GM18909 (cell line): ENCODE results near the gene PRPF31.

Experiments used
- ATAC-seq: cut with Tn5 transposase; IDR thresholded peaks from one replicate; pipeline ENCODE4 v1.9.1; 2021; ENCODE audit warnings: mild to moderate bottlenecking; ENCODE audit not compliant: unreplicated experiment, poor library complexity

Gene PRPF31

DNA sequence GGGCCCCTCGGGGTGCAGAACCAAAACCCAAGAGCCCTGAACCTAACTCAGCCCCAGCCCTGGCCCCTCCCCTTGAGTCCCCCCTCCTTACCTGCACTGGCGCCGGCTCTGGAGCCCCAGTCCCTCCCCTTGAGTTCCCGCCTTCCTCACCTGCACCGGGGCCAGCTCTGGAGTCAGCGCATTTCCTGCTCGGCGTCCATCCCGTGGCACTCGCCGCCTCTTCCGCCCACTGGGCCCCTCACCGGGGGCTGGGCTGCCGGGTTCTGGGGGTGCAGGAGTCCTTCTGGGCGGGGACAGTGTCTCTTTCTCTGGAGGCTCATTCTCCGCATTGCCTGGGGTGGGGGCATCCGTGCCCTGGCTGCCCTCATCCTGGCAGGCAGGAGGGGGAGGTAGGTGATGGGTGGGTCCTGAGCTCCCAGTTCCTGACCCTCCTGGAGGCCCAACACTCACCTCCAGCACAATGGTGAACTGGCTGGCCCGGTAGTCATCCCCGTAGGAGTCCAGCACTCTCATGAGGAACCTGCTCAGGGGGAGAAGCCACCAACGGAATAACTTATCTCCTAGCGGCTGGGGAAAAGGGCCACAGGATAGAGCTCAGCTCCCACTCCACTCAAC, 7.6 kb upstream of the PRPF31 start:
- ATAC-seq = no peak

DNA sequence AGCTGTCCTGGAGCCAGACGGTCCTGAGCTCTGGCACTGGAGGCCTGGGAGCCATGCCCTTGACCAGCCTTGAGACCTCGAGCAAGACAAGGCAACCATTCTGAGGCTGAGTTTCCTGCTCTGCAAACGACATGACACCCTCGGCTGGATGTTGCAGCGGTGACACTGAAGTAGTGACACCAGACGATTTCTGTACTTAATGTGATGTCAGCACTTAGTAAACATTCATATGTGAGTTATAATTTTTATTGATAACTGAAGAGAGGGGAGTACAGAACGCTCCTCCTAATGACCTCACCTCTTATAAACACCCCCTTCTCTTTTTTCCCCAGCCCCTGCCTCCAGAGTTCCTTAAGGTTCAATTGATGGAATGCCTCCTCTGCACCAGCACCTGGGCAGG, 7.1 kb upstream of the PRPF31 start:
- no peak for ATAC-seq

DNA sequence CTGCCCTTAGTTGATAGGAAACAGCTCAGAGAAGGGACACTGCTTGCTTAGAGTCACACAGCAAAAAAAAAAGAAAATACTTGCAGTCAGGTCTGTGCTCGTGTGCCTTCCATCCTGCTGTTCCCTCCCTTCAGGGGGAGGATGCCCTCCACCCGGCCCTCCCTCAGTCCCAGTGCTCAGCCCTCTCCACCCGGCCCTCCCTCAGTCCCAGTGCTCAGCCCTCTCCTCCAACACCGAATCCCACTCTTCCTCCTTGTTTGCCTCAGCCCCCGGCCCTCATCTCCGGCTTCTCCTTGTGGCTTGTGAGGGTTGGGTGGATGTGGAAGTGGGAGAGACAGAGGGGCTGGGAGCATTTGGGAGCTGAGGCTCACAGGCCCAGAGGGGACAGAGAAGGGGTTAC, 5.9 kb upstream of the PRPF31 start:
- ATAC-seq = no peak

DNA sequence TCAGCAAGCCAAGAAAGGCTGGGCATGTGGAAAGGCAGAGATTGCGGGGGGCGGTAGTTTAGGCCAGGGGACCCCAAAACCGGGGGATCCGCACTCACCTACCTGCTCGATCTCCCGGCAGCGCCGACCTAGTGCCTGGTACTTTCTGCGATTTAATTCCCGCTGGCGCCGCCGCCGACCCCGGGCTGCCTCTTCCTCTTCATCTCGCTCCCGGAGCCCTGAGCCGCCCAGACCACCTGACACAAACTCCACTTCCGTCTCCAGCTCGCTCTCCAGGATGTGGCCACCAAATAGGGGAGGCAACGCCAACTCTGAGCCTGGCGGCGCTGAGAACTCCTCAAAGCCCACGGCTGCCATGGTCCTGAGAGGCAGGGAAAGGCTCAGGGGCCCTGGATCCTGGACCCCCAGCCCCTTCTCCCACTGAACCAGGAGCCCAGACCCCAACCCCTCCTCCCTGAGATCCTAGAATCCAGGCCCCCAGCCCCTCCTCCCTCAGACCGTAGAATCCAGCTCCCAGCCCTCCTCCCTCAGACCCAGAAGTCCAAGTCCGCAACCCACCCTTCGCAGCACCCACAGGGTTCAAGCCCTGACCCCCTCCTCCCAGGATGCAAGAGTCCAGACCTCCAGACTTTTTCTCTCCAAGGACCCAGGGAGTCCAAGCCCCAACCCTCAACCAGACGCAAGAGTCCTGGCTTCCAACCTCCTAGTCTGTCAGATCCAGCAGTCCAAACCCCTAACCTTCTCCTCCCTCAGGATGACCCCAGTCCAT, 1.0 kb upstream of the PRPF31 start:
- peak; percentile 2 for ATAC-seq

DNA sequence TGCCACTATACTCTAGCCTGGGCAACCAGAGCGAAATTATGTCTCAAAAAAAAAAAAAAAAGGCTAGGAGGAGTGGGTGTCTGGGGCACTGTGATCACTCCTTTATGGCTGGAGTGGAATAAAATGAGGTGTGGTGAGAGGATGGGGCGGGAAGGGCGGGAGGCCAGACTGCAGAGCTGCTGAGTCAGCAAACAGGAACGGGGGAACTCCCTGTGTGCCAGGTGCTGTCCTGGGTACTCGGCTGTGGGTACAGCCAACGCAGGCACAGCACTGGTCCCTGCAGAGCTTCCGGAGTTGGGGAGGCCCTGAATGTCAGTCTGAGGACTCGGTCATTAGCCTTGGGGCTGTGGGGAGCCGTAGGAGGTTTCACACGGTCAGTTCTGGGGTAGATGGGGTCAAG, 5.7 kb downstream of the PRPF31 start:
- ATAC-seq = no peak

DNA sequence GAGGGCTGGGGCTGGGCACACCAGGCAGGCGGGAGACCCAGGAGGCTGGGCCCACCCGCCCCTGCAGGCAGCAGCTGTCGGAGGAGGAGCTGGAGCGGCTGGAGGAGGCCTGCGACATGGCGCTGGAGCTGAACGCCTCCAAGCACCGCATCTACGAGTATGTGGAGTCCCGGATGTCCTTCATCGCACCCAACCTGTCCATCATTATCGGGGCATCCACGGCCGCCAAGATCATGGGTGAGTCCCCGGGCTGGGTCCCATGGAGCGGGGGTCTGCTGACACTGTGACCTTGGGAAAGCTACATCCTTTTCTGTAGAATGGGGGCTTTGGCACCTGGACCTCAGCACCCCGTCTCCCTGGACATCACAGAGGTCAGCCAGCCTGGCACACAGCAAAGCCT, 8.1 kb downstream of the PRPF31 start:
- ATAC-seq = no peak

DNA sequence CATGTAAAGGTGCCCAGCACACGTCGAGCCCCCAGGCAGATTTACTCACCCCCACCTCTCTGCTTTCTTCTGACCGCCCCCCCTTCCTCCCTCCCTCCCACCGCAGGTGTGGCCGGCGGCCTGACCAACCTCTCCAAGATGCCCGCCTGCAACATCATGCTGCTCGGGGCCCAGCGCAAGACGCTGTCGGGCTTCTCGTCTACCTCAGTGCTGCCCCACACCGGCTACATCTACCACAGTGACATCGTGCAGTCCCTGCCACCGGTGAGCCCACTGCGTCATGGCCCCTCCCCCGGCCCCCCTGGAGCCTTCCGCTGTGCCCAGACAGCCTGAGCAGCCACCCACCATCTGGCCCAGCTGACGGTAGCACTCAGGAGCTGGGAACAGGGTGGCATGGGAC, 8.8 kb downstream of the PRPF31 start:
- ATAC-seq = no peak

DNA sequence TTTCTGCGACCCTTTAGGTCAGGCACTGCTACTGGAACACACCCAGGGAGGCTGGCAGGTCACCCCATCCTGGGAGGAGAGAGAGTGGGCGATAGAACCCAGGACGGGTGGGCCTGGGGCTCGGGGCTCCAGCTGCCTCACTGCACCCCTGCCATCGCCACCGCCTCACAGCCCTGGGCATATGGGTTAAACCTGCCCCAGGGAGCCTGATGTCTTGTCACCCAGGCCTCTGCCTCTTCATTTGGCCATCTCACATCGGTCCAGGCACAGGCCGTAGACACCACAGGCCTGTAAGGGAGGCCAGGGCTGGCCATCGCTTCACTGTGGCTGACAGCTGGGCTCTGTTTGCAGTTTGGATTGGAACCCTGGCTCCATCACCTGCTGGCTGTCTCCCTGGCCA, 10.2 kb downstream of the PRPF31 start:
- ATAC-seq = no peak

DNA sequence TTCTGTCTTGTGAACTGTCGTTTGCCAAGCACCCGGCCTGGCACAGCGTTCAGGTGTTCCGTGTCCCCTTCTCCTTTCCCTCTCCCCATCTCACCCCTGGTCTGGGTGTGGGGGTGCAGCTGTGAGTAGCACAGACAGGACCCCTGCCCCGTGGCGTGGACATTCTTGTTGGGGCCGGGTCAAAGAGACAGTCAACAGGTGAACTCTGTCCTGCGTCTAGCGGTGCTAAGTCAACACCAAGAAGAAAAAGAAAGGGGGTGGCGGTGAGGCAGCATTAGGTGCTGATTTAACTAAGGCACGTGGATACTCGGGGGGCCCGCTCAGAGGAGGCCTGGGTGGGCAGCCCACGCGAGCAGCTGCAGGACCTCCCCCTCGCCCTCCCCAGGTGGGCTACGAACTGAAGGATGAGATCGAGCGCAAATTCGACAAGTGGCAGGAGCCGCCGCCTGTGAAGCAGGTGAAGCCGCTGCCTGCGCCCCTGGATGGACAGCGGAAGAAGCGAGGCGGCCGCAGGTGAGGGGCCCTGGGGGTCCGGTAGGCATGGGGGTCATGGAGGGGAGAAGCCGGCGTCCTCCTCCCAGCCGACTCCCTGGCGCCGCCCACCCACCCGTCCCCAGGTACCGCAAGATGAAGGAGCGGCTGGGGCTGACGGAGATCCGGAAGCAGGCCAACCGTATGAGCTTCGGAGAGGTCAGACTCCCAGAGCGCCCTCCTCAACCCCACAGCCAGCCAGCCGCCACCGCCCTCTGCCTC, 12.3 kb downstream of the PRPF31 start:
- no peak for ATAC-seq

DNA sequence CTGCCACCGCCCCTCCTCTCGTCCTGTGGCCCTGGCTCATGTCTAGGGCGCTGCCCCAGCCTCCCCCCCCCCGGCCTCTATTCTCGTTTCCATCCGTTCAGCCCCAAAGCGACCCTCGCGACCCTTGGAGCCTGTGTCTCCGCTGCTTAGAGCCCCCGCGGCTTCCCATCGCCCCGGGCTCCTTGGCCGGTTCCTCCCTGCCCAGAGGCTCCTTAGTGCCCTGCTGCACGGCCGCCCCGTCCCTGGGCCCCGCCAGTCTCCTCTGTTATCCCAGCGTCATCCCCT, 12.8 kb downstream of the PRPF31 start:
- ATAC-seq = no peak

DNA sequence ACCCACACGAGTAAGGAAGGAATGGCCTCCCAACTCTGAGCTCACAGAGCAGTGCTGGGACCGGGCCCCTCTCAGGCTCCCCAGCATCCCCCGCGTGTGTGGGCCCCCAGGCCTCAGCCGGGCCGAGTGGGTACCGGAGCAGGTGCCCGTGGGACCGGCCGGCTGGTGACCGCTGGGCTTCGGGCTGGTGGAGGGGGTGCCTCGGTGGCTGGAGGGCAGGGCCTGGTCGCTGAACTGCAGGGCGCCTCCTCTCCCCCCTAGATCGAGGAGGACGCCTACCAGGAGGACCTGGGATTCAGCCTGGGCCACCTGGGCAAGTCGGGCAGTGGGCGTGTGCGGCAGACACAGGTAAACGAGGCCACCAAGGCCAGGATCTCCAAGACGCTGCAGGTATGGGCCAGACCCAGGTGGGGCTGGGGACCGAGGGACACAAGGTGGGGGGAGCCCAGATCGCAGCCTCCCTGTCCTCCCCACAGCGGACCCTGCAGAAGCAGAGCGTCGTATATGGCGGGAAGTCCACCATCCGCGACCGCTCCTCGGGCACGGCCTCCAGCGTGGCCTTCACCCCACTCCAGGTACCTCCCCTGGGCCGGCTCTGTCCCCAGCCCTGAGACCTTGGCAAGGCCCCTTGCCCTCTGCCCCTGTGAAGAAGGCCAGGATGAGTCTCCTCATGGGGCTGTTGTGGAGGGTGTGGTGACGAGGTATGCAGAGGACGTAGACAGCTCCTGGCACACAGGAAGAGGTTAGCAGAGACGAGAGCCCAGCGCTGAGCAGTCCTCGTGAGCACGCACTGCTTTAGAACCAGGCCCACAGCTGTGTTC, 13.5 kb downstream of the PRPF31 start:
- ATAC-seq = no peak

DNA sequence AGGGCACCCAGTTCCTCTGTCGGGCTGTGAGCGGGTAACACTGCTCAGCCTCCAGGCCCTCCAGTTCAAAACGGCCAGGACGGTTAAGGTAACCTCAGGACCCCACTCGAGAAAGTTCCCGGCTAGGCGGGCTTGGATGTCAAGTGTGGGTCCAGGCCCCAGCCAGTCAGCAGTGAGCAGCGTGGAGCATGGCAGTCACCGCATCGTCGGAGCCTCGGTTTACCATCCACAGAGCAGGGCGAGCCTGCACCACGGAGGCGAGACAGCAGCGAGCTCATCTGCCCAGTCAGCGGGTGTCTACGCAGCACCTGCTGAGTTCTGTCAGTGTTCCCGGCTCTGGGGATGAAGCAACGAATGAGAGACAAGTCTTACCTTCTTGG, 14.1 kb downstream of the PRPF31 start:
- ATAC-seq = no peak

DNA sequence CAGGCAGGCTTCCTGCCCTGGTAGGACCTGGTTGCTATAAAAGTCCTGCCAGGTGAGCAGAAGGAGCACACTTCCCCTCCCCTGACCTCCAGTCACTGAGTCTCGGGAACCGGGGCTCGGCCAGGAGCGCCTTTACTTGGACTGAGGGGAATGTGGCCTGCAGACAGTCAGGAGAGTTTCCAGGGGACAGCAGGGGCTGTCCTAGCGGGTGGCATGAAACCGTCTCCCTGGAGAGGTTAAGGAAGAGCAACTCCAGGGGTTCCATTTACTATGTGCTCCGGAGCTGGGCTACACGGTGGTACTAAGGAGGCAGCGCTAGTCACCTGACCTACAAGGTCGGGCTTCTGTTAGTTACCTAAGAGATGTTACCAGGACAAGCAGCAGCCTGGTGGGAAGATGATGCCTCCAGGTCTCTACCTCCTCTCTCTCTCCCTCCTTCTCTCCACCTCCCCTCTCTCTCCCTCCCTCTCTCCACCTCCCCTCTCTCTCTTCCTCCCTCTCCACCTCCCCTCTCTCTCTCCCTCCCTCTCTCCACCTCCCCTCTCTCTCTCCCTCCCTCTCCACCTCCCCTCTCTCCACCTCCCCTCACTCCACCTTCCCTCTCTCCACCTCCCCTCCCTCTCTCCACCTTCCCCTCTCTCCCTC, 17.9 kb downstream of the PRPF31 start:
- no peak for ATAC-seq

DNA sequence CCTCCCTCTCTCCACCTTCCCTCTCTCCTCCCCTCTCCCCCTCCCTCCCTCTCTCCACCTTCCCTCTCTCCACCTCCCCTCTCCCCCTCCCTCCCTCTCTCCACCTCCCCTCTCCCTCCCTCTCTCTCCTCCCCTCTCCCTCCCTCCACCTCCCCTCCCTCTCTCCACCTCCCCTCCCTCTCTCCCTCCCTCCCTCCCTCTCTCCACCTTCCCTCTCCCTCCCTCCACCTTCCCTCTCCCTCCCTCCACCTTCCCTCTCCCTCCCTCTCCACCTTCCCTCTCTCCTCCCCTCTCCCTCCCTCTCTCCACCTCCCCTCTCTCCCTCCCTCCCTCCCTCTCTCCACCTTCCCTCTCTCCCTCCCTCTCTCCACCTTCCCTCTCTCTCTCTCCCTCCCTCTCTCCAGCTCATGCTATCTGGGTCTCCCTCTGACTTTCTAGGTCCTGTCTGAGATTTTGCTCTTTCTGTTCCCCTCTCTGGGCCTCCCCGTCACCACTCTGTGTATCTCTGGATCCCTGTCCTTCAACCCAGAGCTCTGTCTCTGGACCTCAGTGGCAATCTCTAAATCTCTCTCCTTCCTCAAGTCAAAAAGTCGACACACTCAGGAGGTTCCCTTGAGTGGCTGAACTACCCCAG, 18.5 kb downstream of the PRPF31 start:
- ATAC-seq = no peak

DNA sequence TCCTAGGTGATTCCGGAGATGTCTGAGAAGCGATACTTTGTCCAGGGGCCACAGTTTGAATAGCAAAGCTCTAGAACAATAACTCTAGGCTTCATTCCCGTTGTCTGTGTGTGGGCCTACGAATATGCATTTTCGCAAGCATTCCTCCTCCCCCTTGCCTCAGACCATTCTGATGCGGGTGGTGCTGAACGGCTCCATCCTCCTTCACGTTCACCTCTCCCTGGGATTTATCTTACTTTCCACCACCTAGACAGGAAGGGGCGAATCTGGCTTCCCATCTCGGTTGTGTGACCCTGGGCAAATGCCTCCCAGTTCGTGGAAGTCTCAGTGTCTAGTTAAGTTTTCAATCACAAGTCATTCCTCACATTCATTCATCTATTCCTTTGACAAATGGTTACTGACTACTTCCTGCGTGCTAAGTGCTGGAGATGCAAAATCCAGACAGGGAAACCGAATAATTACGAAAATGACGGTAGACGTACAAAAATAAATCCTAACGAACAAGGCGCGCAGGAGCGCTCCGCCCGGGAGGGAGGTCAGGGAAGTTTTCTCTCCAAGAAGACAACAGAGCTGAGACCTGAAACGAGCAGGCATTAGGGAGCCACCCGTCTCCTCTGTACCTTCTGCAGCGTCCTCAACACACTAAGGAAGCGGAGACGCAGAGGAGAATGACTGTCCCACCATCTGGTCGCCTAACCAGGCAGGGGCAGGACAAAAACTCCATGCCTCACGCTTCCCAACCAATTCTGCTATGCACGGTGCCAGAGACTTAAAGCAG, 20.7 kb downstream of the PRPF31 start:
- no peak for ATAC-seq

DNA sequence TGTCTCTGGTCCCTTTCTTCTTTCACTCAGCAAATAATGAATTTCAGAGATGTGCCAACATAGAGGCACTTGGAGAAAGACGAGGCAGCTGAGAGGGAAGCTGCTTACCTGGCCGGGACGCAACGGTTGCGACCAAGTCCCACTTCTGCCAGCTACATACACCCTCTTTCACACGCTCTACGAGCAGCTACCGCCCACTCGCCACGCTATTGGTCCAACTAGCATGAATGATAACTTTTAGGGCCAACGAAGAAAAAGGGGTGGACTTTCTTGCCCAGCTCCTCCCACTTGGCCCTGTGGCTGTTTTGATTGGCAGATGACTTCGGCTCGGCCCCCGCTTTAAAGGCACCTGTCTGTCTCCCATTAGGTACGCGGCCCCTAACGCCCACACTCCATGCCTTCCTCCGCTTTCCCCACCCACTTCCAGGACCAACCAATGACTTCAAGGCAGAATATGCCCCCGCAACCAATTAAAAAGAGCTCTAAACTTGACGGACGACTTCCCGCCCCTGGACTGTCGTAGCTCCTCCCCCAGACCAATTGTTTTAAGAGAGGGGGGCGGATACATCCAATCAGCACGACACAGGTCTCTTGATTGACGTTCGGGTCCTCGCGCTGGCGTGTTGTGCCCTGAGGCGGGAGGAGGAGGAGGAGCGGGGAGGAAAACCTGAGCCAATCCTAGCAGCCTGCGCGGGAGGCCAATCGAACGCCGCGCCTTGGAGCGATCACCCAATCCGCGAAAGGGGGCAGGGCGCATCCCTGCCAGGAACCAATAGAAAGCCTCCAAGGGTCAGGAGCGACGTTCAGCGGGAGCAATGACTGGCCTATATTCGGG, 21.5 kb downstream of the PRPF31 start:
- ATAC-seq = peak; percentile 82

DNA sequence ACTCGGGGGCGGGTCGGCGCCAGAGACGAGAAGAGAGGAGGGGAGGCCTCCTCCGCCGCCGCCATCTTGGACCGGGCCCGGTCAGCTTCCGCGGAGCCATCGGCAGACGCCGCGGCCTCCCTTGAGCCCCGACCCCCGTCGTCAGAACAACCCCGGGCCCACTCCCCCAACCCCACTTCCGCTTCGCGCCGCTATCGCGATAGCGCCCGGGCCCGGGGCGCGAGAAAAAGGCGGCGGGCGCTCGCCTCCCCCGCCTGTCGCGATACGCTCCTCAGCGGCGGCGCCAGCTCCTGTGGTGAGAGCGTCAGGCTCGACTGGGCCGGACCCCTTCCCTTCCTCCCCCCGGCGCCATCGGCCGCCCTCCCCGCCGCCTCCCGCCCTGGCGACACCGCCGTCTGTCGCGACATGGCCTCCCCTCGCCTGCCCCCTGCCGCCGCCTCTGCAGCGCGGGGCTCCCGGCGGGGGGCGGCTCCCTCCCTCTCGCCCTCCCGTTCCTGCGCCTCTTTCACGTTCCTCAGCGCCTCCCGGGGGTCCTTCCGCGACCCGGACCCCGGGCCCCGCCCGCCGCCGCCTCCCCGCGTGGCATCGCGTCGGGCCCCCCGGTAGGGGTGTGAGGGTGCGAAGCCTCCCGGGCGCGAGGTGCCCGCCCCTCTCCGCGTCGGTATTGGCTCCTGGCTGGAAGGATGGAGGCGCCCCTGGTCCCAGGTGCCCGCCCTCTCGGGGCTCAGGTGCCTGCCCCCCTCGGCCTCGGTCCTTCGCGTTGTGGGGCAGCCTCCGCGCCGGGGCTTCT, 22.3 kb downstream of the PRPF31 start, which contains the start of gene CNOT3:
Gene CNOT3, plus strand, starts transcription at position 64 of the 790 bp plus-strand sequence. CDS start 5,217 bp downstream, outside the sequence.
- ATAC-seq = no peak
